ENCODE results near the gene DIPK1A. TPM values are rescaled to one million over a fixed set of nuclear protein-coding genes. Genes with fewer than 3 reads are reported as not detected.

Gene DIPK1A
- polyA plus RNA-seq, 1 donor from 2014 or later = 10.0 TPM

DNA sequence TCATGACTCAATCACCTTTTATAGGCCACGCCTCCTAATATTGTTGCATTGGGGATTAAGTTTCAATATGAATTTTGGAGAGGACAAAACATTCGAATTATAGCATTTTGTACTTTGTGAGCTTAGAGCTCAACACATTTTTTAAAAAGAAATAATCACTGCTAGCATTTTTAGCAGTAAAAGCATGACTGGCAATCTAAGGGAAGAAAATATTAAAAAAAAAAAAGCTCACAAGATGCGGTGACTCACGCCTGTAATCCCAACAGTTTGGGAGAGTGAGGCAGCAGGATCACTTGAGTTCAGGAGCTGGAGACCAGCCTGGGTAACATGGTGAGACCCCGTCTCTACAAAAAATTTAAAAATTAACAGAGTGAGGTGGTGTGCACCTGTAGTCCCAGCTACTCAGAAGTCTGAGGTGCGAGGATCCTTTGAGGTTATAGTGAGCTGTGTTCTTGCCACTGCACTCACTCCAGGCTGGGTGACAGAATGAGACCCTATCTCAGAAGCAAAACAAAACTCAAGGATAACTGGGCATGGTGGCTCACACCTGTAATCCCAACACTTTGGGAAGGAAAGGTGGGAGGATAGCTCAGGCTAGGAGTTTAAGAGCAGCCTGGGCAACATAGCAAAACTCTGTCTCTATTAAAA is 28.8 kb upstream of the DIPK1A start:
- H3K4me2 ChIP-seq (ENCODE audit: low read length) = no peak overlapping the region
- no peaks in the 10 kb centered on the region for H3K9me3 ChIP-seq (ENCODE audit: low read length)
- H3F3A ChIP-seq (ENCODE audit: insufficient read depth, low read length, poor library complexity, severe bottlenecking) = no peaks in the 10 kb centered on the region
- H3K79me2 ChIP-seq (replicated peaks; ENCODE audit: insufficient read depth, low read length) = no peaks in the 10 kb centered on the region
- H3K27ac ChIP-seq (ENCODE audit: low read length) = no peak overlapping the region
- no peaks in the 10 kb centered on the region for H4K20me1 ChIP-seq (ENCODE audit: insufficient read depth)
- H3K9ac ChIP-seq (ENCODE audit: low read length) = no peak overlapping the region
- no peak for TF ChIP-seq RAD21 (conservative IDR thresholded peaks at IDR 0.05)
- TF ChIP-seq SMC3 (conservative IDR thresholded peaks at IDR 0.05; ENCODE audit: poor library complexity) = no peak
- no peak for TF ChIP-seq MXI1 (conservative IDR thresholded peaks at IDR 0.05; ENCODE audit: poor library complexity, severe bottlenecking)
- no peak for TF ChIP-seq POLR2AphosphoS5 (IDR thresholded peaks at IDR 0.05)
- TF ChIP-seq TAF1 (IDR thresholded peaks at IDR 0.05; ENCODE audit: low read depth) = no peak
- TF ChIP-seq, protein P1, sequence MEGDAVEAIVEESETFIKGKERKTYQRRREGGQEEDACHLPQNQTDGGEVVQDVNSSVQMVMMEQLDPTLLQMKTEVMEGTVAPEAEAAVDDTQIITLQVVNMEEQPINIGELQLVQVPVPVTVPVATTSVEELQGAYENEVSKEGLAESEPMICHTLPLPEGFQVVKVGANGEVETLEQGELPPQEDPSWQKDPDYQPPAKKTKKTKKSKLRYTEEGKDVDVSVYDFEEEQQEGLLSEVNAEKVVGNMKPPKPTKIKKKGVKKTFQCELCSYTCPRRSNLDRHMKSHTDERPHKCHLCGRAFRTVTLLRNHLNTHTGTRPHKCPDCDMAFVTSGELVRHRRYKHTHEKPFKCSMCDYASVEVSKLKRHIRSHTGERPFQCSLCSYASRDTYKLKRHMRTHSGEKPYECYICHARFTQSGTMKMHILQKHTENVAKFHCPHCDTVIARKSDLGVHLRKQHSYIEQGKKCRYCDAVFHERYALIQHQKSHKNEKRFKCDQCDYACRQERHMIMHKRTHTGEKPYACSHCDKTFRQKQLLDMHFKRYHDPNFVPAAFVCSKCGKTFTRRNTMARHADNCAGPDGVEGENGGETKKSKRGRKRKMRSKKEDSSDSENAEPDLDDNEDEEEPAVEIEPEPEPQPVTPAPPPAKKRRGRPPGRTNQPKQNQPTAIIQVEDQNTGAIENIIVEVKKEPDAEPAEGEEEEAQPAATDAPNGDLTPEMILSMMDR (IDR thresholded peaks at IDR 0.05; ENCODE audit: poor library complexity, severe bottlenecking) = no peak
- TF ChIP-seq, protein P2, sequence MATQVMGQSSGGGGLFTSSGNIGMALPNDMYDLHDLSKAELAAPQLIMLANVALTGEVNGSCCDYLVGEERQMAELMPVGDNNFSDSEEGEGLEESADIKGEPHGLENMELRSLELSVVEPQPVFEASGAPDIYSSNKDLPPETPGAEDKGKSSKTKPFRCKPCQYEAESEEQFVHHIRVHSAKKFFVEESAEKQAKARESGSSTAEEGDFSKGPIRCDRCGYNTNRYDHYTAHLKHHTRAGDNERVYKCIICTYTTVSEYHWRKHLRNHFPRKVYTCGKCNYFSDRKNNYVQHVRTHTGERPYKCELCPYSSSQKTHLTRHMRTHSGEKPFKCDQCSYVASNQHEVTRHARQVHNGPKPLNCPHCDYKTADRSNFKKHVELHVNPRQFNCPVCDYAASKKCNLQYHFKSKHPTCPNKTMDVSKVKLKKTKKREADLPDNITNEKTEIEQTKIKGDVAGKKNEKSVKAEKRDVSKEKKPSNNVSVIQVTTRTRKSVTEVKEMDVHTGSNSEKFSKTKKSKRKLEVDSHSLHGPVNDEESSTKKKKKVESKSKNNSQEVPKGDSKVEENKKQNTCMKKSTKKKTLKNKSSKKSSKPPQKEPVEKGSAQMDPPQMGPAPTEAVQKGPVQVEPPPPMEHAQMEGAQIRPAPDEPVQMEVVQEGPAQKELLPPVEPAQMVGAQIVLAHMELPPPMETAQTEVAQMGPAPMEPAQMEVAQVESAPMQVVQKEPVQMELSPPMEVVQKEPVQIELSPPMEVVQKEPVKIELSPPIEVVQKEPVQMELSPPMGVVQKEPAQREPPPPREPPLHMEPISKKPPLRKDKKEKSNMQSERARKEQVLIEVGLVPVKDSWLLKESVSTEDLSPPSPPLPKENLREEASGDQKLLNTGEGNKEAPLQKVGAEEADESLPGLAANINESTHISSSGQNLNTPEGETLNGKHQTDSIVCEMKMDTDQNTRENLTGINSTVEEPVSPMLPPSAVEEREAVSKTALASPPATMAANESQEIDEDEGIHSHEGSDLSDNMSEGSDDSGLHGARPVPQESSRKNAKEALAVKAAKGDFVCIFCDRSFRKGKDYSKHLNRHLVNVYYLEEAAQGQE (IDR thresholded peaks at IDR 0.05; ENCODE audit: borderline replicate concordance) = no peak
- TF ChIP-seq EP300 (conservative IDR thresholded peaks at IDR 0.05; ENCODE audit: poor library complexity, severe bottlenecking) = no peak
- TF ChIP-seq EZH2 (IDR thresholded peaks at IDR 0.05; ENCODE audit: borderline replicate concordance, insufficient read depth, low read length, poor library complexity, severe bottlenecking) = no peak
- no peak overlapping the region for H3K4me3 ChIP-seq (ENCODE audit: low read length)
- H3K27me3 ChIP-seq (ENCODE audit: insufficient read depth, low read depth, low read length) = no peaks in the 10 kb centered on the region
- H2AFZ ChIP-seq (ENCODE audit: low read depth, low read length) = no peak overlapping the region
- H3K36me3 ChIP-seq (ENCODE audit: insufficient read depth, low read length) = no peaks in the 10 kb centered on the region
- H3K9me2 ChIP-seq (ENCODE audit: insufficient read depth, low read length) = no peaks in the 10 kb centered on the region

DNA sequence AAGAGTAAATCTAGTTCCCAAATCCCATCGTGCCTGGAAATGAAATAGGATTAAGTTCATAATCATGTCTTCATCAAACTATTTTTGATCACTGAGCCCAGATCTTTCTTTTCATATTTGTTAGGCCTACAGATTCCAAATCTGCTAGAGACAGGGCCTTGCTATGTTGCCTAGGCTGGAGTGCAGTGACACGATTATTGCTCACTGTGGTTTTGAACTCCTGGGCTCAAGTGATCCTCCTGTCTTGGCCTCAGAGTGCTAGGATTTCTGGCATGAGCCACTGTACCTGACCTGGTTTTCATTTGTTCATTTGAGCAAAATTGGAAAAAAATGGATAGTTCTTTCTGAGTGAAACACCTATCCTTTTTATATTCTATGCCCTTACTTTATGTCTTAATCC is 28.0 kb upstream of the DIPK1A start:
- H4K20me1 ChIP-seq (ENCODE audit: insufficient read depth) = no peaks in the 10 kb centered on the region
- no peaks in the 10 kb centered on the region for H3K36me3 ChIP-seq (ENCODE audit: insufficient read depth, low read length)
- H3K27ac ChIP-seq (ENCODE audit: low read length) = no peak overlapping the region
- no peak overlapping the region for H3K4me3 ChIP-seq (ENCODE audit: low read length)
- no peak overlapping the region for H3K4me2 ChIP-seq (ENCODE audit: low read length)
- no peaks in the 10 kb centered on the region for H3K9me3 ChIP-seq (ENCODE audit: low read length)
- H3K79me2 ChIP-seq (replicated peaks; ENCODE audit: insufficient read depth, low read length) = no peaks in the 10 kb centered on the region
- no peaks in the 10 kb centered on the region for H3K27me3 ChIP-seq (ENCODE audit: insufficient read depth, low read depth, low read length)
- no peak overlapping the region for H3K9ac ChIP-seq (ENCODE audit: low read length)
- TF ChIP-seq EP300 (conservative IDR thresholded peaks at IDR 0.05; ENCODE audit: poor library complexity, severe bottlenecking) (no peak), TAF1 (IDR thresholded peaks at IDR 0.05; ENCODE audit: low read depth) (no peak), MXI1 (conservative IDR thresholded peaks at IDR 0.05; ENCODE audit: poor library complexity, severe bottlenecking) (no peak), SMC3 (conservative IDR thresholded peaks at IDR 0.05; ENCODE audit: poor library complexity) (no peak), POLR2AphosphoS5 (IDR thresholded peaks at IDR 0.05) (no peak), RAD21 (conservative IDR thresholded peaks at IDR 0.05) (no peak)
- TF ChIP-seq, protein P1 (IDR thresholded peaks at IDR 0.05; ENCODE audit: poor library complexity, severe bottlenecking) = no peak
- H3F3A ChIP-seq (ENCODE audit: insufficient read depth, low read length, poor library complexity, severe bottlenecking) = no peaks in the 10 kb centered on the region
- no peak overlapping the region for H2AFZ ChIP-seq (ENCODE audit: low read depth, low read length)
- no peaks in the 10 kb centered on the region for H3K9me2 ChIP-seq (ENCODE audit: insufficient read depth, low read length)

All from neural cell (in vitro differentiated cells).